ENCODE results near the gene ABHD1. TPM values are rescaled to one million over a fixed set of nuclear protein-coding genes. Genes with fewer than 3 reads are reported as not detected.

ABHD1 gene
- total RNA-seq, 1 donor from 2014 or later, result 4.0 TPM

- intact Hi-C loops (cut with DNase I), result no loop called here
- no peak for DNase-seq
- ATAC-seq (ENCODE audit: poor library complexity), result no peak
These were observed 5.3 kb downstream of the ABHD1 start for GRCh38 chr2:27128668-27129571.

- DNase-seq (no peak), ATAC-seq (ENCODE audit: poor library complexity) (no peak)
- intact Hi-C loops (cut with DNase I), result no loop called here
These were observed 6.8 kb downstream of the ABHD1 start for GRCh38 chr2:27130396-27130795.

- intact Hi-C loops (cut with DNase I), result no loop called here
- ATAC-seq (ENCODE audit: poor library complexity) (no peak), DNase-seq (no peak)
These were observed 7.8 kb downstream of the ABHD1 start for GRCh38 chr2:27131429-27131828.

GRCh38 chr2:27133195-27133875 is 9.7 kb downstream of the ABHD1 start:
- intact Hi-C loops (cut with DNase I), result no loop called here
- ATAC-seq (ENCODE audit: poor library complexity) (no peak), DNase-seq (no peak)

- intact Hi-C loops (cut with DNase I), result no loop called here
- ATAC-seq (ENCODE audit: poor library complexity) (peak; percentile 98), DNase-seq (peak; percentile 99)
These were observed 10.5 kb downstream of the ABHD1 start, which contains the start of gene PREB for GRCh38 chr2:27133905-27134780. Gene PREB (minus strand): TSS chr2:27134636. CDS start chr2:27134421, 215 bp downstream.

GRCh38 chr2:27134781-27135477 is 11.3 kb downstream of the ABHD1 start:
- DNase-seq (no peak), ATAC-seq (ENCODE audit: poor library complexity) (no peak)
- intact Hi-C loops (cut with DNase I), result no loop called here

- no peak for DNase-seq
- no peak for ATAC-seq (ENCODE audit: poor library complexity)
- intact Hi-C loops (cut with DNase I), result no loop called here
These were observed 11.9 kb downstream of the ABHD1 start for GRCh38 chr2:27135478-27135955.

- no peak for ATAC-seq (ENCODE audit: poor library complexity)
- intact Hi-C loops (cut with DNase I), result no loop called here
- DNase-seq, result no peak
These were observed 13.1 kb downstream of the ABHD1 start for GRCh38 chr2:27136751-27137150.

GRCh38 chr2:27137322-27137935 is 13.8 kb downstream of the ABHD1 start:
- no peak for ATAC-seq (ENCODE audit: poor library complexity)
- no peak for DNase-seq
- intact Hi-C loops (cut with DNase I), result no loop called here

GRCh38 chr2:27138111-27138510 is 14.5 kb downstream of the ABHD1 start:
- no peak for ATAC-seq (ENCODE audit: poor library complexity)
- no peak for DNase-seq
- intact Hi-C loops (cut with DNase I), result no loop called here

GRCh38 chr2:27139310-27139709 is 15.7 kb downstream of the ABHD1 start, which contains the start of gene PRR30:
Gene PRR30 (minus strand): TSS chr2:27139410. CDS start chr2:27138329, 1,081 bp downstream.
- ATAC-seq (ENCODE audit: poor library complexity), result no peak

GRCh38 chr2:27143285-27143684 is 19.7 kb downstream of the ABHD1 start:
- DNase-seq, result no peak
- ATAC-seq (ENCODE audit: poor library complexity), result no peak
- intact Hi-C loops (cut with DNase I), result no loop called here

More at GRCh38 chr2:27139310-27139709, 15.7 kb downstream of the ABHD1 start, which contains the start of gene PRR30:
- no peak for DNase-seq
- intact Hi-C loops (cut with DNase I), result no loop called here

- ATAC-seq (ENCODE audit: poor library complexity), result no peak
- intact Hi-C loops (cut with DNase I), result no loop called here
- DNase-seq, result no peak
These were observed 22.1 kb downstream of the ABHD1 start for GRCh38 chr2:27145682-27146081.

GRCh38 chr2:27147935-27148334 is 24.3 kb downstream of the ABHD1 start:
- intact Hi-C loops (cut with DNase I), result no loop called here
- no peak for DNase-seq
- ATAC-seq (ENCODE audit: poor library complexity), result no peak

- no peak for ATAC-seq (ENCODE audit: poor library complexity)
- DNase-seq, result no peak
These were observed 25.3 kb downstream of the ABHD1 start, which contains the start of gene TCF23 for GRCh38 chr2:27148801-27149439. Gene TCF23 (plus strand): TSS chr2:27149004. CDS start chr2:27149134, 130 bp downstream.

GRCh38 chr2:27149570-27150405 is 26.2 kb downstream of the ABHD1 start:
- DNase-seq (no peak), ATAC-seq (ENCODE audit: poor library complexity) (no peak)
- intact Hi-C loops (cut with DNase I), result no loop called here

More at GRCh38 chr2:27148801-27149439, 25.3 kb downstream of the ABHD1 start, which contains the start of gene TCF23:
- intact Hi-C loops (cut with DNase I), result no loop called here

Data from Right ventricle myocardium superior (tissue), 1 donor.